Measurements from ENCODE around the gene NCOA5. TPM values are rescaled to one million over a fixed set of nuclear protein-coding genes. Genes with fewer than 3 reads are reported as not detected.

Gene NCOA5
- polyA plus RNA-seq, 1 donor (not counting 4 experiments of a cell fraction or from before 2014, with no cell fraction given), result 17.6 TPM

GRCh38 chr20:46112430-46113112 lies 22.8 kb upstream of the NCOA5 start:
- no peak overlapping the region for H3K27ac ChIP-seq (ENCODE audit: control insufficient read depth, insufficient read depth, low read length)
- no peaks in the 10 kb centered on the region for H3K36me3 ChIP-seq (ENCODE audit: control insufficient read depth in 2 of 2, extremely low read depth in 1 of 2, insufficient read depth in 2 of 2, low read length in 2 of 2)
- no peak overlapping the region for H3K9ac ChIP-seq (ENCODE audit: control insufficient read depth, extremely low read depth, insufficient read depth, low read length)
- DNase-seq (ENCODE audit: low read depth, low spot score), result no peak
- H3K4me1 ChIP-seq (ENCODE audit: control insufficient read depth, extremely low read depth, insufficient read depth, low read length), result no peaks in the 10 kb centered on the region
- peaks cover 12% of the 10 kb centered on the region for H3K27me3 ChIP-seq (ENCODE audit: control insufficient read depth, extremely low read depth, insufficient read depth, low read length)
- TF ChIP-seq EZH2 (IDR thresholded peaks at IDR 0.05; ENCODE audit: low read length), result no peak
- no peak for TF ChIP-seq CTCF (optimal IDR thresholded peaks at IDR 0.05 in 1 of 3, IDR thresholded peaks at IDR 0.05 in 1 of 3, conservative IDR thresholded peaks at IDR 0.05 in 1 of 3; ENCODE audit: extremely low read depth in 1 of 3, insufficient read depth in 2 of 3, low read length in 3 of 3)
- dilution Hi-C loops (cut with MboI; ENCODE audit: extremely low pct_ligation_motif_present, low sequenced_read_pairs), result no loop called here
- no peaks in the 10 kb centered on the region for H3K9me1 ChIP-seq (ENCODE audit: control insufficient read depth, extremely low read depth, insufficient read depth, low read length)
- H3K4me2 ChIP-seq (ENCODE audit: control insufficient read depth, extremely low read depth, insufficient read depth, low read depth, low read length), result no peak overlapping the region
- H3K79me2 ChIP-seq (ENCODE audit: control insufficient read depth, insufficient read depth, low read length), result no peaks in the 10 kb centered on the region
- H4K20me1 ChIP-seq (ENCODE audit: control insufficient read depth, extremely low read depth, insufficient read depth, low read length), result no peaks in the 10 kb centered on the region
- no peak for FAIRE-seq
- H3K9me3 ChIP-seq (ENCODE audit: control insufficient read depth, low read depth, low read length), result no peaks in the 10 kb centered on the region
- no peak overlapping the region for H2AFZ ChIP-seq (ENCODE audit: control insufficient read depth, low read length)
- no peak overlapping the region for H3K4me3 ChIP-seq (ENCODE audit: control insufficient read depth in 2 of 3, extremely low read depth in 1 of 3, insufficient read depth in 2 of 3, low read depth in 1 of 3, low read length in 3 of 3)

- Histone ChIP-seq H3K36me3 (ENCODE audit: control insufficient read depth in 2 of 2, extremely low read depth in 1 of 2, insufficient read depth in 2 of 2, low read length in 2 of 2) (no peaks in the 10 kb centered on the region), H3K9me3 (ENCODE audit: control insufficient read depth, low read depth, low read length) (no peaks in the 10 kb centered on the region), H4K20me1 (ENCODE audit: control insufficient read depth, extremely low read depth, insufficient read depth, low read length) (no peaks in the 10 kb centered on the region), H3K9me1 (ENCODE audit: control insufficient read depth, extremely low read depth, insufficient read depth, low read length) (no peaks in the 10 kb centered on the region), H3K27me3 (ENCODE audit: control insufficient read depth, extremely low read depth, insufficient read depth, low read length) (peaks cover 12% of the 10 kb centered on the region), H3K27ac (ENCODE audit: control insufficient read depth, insufficient read depth, low read length) (no peak overlapping the region), H3K4me1 (ENCODE audit: control insufficient read depth, extremely low read depth, insufficient read depth, low read length) (no peaks in the 10 kb centered on the region), H3K4me3 (ENCODE audit: control insufficient read depth in 2 of 3, extremely low read depth in 1 of 3, insufficient read depth in 2 of 3, low read depth in 1 of 3, low read length in 3 of 3) (no peak overlapping the region), H3K79me2 (ENCODE audit: control insufficient read depth, insufficient read depth, low read length) (no peaks in the 10 kb centered on the region), H3K4me2 (ENCODE audit: control insufficient read depth, extremely low read depth, insufficient read depth, low read depth, low read length) (no peak overlapping the region), H3K9ac (ENCODE audit: control insufficient read depth, extremely low read depth, insufficient read depth, low read length) (no peak overlapping the region), H2AFZ (ENCODE audit: control insufficient read depth, low read length) (no peak overlapping the region)
- FAIRE-seq (no peak), DNase-seq (ENCODE audit: low read depth, low spot score) (no peak)
- TF ChIP-seq EZH2 (IDR thresholded peaks at IDR 0.05; ENCODE audit: low read length), result no peak
- dilution Hi-C loops (cut with MboI; ENCODE audit: extremely low pct_ligation_motif_present, low sequenced_read_pairs), result no loop called here
Observed at GRCh38 chr20:46111836-46112212, 22.1 kb upstream of the NCOA5 start.
